BE2C (cell line): ENCODE measurements around the gene RSU1.
"Not testable (repeated sequence)": the region's sequence is repeated elsewhere in the genome, so short reads cannot be mapped to it uniquely, and the experiment has no call there.

Experiments
- DNase-seq: peaks from one replicate; pipeline ENCODE4 v3.0.0-alpha.2; 2020
- H3K27me3 ChIP-seq: fragments of 250-450 bp; sonication (Bioruptor Pico); 2 replicates; pipeline ENCODE4 v1.5.1; 2020; ENCODE audit warnings: mild to moderate bottlenecking
- H3K36me3 ChIP-seq: fragments of 250-450 bp; sonication (Bioruptor Pico); 2 replicates; pipeline ENCODE4 v1.5.1; 2020; ENCODE audit warnings: mild to moderate bottlenecking
- H3K4me1 ChIP-seq: fragments of 250-450 bp; sonication (Bioruptor Pico); 2 replicates; pipeline ENCODE4 v1.5.1; 2020
- H3K4me3 ChIP-seq: 2 replicates; pipeline ENCODE4 v1.5.1; 2011; ENCODE audit warnings: low read depth, low read length
- H3K9me3 ChIP-seq: fragments of 250-450 bp; sonication (Bioruptor Pico); 2 replicates; pipeline ENCODE4 v1.5.1; 2020
- CTCF ChIP-seq: IDR thresholded peaks from 2 replicates; pipeline ENCODE4 v1.5.1; 2012; ENCODE audit warnings: mild to moderate bottlenecking, low read depth, low read length

Gene RSU1

GRCh38 chr10:16828701-16829175 lies 11.5 kb upstream of the RSU1 start:
- DNase-seq: no peak
- Histone ChIP-seq H3K36me3 (no peaks in the 10 kb centered on the region), H3K4me3 (no peak overlapping the region), H3K27me3 (no peaks in the 10 kb centered on the region), H3K9me3 (no peaks in the 10 kb centered on the region), H3K4me1 (no peaks in the 10 kb centered on the region)
- no peak for TF ChIP-seq CTCF

- H3K9me3 ChIP-seq: no peaks in the 10 kb centered on the region
- peak; percentile 66 for DNase-seq
- H3K4me3 ChIP-seq: peak overlapping the region; percentile 52
- no peaks in the 10 kb centered on the region for H3K27me3 ChIP-seq
- peak; percentile 65 for TF ChIP-seq CTCF
- no peaks in the 10 kb centered on the region for H3K36me3 ChIP-seq
- no peaks in the 10 kb centered on the region for H3K4me1 ChIP-seq
Measured at GRCh38 chr10:16828114-16828568, 10.9 kb upstream of the RSU1 start.

GRCh38 chr10:16827474-16827873 lies 10.2 kb upstream of the RSU1 start:
- H3K27me3 ChIP-seq, H3K4me1 ChIP-seq, H3K9me3 ChIP-seq, H3K36me3 ChIP-seq: not testable (repeated sequence)
- peak; percentile 29 for DNase-seq
- H3K4me3 ChIP-seq: peak overlapping the region; percentile 52

- H3K4me1 ChIP-seq: no peaks in the 10 kb centered on the region
- H3K9me3 ChIP-seq: no peaks in the 10 kb centered on the region; the same call in 1 of the 2 replicates
- no peak for TF ChIP-seq CTCF
- no peaks in the 10 kb centered on the region for H3K36me3 ChIP-seq
- H3K4me3 ChIP-seq: no peak overlapping the region
- no peak for DNase-seq
- H3K27me3 ChIP-seq: no peaks in the 10 kb centered on the region
Measured at GRCh38 chr10:16822726-16823360, 5.6 kb upstream of the RSU1 start.

- no peaks in the 10 kb centered on the region for H3K36me3 ChIP-seq
- no peak for DNase-seq
- no peak overlapping the region for H3K4me3 ChIP-seq
- no peaks in the 10 kb centered on the region for H3K27me3 ChIP-seq
- no peak for TF ChIP-seq CTCF
- no peaks in the 10 kb centered on the region; the same call in 1 of the 2 replicates for H3K9me3 ChIP-seq
- H3K4me1 ChIP-seq: no peaks in the 10 kb centered on the region
Measured at GRCh38 chr10:16822027-16822426, 4.8 kb upstream of the RSU1 start.

- no peak for TF ChIP-seq CTCF
- H3K36me3 ChIP-seq: no peaks in the 10 kb centered on the region
- DNase-seq: no peak
- no peaks in the 10 kb centered on the region for H3K4me1 ChIP-seq
- no peaks in the 10 kb centered on the region for H3K27me3 ChIP-seq
- no peaks in the 10 kb centered on the region; the same call in 1 of the 2 replicates for H3K9me3 ChIP-seq
- H3K4me3 ChIP-seq: no peak overlapping the region
Measured at GRCh38 chr10:16820421-16820820, 3.2 kb upstream of the RSU1 start.

- H3K36me3 ChIP-seq: no peaks in the 10 kb centered on the region
- H3K27me3 ChIP-seq: no peaks in the 10 kb centered on the region
- no peak overlapping the region for H3K4me3 ChIP-seq
- H3K4me1 ChIP-seq: no peaks in the 10 kb centered on the region
- no peak for DNase-seq
- TF ChIP-seq CTCF: no peak
- no peaks in the 10 kb centered on the region; the same call in 1 of the 2 replicates for H3K9me3 ChIP-seq
Measured at GRCh38 chr10:16820018-16820417, 2.8 kb upstream of the RSU1 start.
